HG03520 (cell line): ENCODE measurements around the gene ZFP92.

Source experiments
- ATAC-seq: cut with Tn5 transposase; IDR thresholded peaks from one replicate; pipeline ENCODE4 v1.9.1; 2021; ENCODE audit warnings: mild to moderate bottlenecking, moderate library complexity; ENCODE audit not compliant: unreplicated experiment

Gene ZFP92, protein sequence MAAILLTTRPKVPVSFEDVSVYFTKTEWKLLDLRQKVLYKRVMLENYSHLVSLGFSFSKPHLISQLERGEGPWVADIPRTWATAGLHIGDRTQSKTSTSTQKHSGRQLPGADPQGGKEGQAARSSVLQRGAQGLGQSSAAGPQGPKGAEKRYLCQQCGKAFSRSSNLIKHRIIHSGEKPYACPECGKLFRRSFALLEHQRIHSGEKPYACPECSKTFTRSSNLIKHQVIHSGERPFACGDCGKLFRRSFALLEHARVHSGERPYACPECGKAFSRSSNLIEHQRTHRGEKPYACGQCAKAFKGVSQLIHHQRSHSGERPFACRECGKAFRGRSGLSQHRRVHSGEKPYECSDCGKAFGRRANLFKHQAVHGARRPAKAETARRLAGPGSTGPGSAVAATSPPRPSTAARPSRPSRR

DNA sequence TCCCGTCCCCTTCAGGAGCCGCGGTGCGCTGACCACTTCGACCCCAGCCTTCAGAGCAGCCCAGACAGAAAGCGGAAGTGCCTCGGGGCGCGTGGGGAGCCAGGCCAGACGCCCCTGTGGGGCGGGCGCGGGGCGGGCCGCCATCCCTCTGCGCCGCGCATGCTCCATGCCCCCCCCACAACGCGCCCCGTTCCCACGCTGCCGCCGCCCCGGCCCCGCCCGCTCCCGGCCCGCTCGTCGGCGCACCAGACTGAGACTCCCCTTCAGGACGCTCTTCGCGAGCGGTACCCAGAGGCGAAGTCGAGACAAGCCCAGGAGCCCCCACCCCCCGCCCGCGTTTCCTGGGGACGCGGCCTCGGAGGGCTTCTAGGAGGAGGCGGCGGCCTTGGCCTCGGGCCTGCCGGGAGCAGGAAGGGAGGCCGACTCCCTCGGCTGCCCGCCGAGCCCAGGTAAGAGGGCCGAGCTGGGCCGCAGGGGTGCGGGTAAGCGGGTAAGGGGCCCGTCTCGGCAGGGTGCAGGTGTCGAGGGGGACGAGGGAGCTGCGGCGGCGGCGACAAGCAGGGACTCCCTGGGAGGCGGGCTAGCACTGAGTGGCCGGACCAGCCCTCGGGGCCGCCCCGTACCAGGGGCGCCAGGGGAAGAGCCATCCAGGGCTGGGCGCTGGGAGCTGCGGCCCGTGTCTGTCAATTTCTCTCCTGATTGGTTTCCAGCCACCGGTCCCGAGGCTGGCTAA lies at the start of gene ZFP92:
Gene ZFP92, plus strand, starts transcription at position 218 of the 733 bp plus-strand sequence. CDS start 6,851 bp downstream, outside the sequence.
- ATAC-seq: no peak

DNA sequence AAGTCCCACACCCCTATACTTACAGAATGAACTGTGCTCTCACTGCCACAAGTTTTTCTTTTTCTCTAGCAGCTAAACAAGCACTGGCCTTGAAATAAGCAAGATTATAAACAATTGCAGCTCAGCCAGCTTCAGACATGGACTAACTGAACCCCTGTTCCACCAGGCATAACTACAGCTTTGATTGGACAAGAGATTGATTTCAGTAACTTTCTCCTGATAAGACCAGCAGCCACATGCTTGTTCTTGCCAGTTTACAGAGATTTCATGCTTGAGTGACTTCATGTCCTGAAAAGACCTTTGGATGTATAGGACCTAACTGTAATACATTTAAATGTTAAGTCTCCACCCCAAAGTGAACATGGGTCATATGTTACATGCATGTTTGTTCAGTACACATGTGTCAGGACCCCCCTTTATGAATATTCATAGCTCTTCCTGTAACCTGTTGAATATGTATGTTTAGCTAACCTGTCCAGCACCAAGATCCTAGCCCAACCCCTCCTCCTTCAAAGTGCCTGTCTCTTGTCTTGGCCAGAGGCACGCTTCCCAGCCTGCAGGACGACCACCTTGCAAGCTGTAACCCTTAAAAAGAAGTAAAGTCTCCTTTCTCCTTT lies 49.4 kb upstream of the ZFP92 start:
- ATAC-seq: no peak

DNA sequence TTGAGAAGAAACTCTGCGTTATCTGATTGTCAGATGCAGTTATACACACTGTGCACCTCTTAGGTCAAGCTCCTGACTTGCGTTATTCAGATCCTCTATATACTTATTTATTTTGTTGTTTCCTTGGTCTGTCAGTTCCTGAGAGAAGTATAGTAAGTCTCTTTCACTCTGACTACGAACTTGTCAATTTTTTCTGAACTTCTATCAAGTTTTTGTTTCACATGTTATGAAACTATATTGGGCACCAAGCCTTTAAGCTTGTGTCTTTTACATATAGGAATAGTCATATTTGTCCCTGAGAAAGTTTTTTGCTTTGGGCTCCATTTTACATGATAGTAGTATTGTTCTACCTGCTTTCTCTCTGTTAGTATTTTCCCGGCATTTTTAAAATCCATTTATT lies 45.6 kb upstream of the ZFP92 start:
- ATAC-seq: peak; percentile 71

DNA sequence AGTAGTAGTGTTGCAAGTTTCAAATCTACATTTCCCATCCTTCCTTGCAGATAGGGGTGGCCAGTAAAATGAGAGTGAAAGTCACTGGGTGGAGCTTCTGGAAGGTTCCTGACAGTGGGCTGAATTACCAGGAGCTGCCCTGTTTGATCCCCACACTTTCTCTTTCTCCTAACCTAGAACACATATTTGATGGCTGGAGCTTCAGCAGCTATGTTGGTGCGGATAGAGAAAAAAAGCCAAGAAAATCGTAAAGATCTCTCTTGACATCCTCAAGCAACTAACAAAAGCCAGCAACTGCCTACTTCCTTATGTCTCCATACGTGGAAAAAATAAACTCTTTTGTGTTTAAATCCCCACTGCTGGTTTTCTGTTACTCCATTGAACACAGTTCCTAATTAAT lies 45.2 kb upstream of the ZFP92 start:
- ATAC-seq: no peak

DNA sequence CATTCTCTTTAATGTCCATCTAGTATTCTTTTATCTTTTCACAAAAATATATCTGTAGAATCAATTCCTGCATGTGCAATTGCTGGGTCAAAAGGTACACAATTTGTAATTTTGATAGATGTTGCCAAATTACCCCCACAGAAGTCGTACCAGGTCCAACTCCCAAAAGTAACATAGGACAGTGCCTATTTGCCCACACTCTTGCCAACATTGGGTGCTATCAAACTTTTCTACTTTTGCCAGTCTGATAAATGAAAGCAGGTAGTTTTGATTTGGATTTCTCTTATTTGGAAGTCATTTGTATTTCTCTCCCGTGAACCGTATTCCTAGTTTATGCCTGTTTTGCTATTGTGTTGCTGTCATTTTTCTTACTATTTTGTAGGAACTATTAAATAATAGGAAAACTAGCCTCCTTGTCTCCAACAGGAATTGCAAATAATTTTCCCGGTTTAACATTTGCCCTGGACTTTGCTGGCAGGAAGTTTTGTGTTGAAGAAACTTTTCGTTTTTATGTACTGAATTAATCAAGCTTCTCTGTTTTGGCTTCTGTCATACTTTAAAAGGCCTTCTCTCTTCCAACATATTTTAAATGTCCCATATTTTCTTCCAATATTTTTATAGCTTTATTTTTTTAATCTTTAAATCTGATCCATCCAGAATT lies 44.3 kb upstream of the ZFP92 start:
- no peak for ATAC-seq

DNA sequence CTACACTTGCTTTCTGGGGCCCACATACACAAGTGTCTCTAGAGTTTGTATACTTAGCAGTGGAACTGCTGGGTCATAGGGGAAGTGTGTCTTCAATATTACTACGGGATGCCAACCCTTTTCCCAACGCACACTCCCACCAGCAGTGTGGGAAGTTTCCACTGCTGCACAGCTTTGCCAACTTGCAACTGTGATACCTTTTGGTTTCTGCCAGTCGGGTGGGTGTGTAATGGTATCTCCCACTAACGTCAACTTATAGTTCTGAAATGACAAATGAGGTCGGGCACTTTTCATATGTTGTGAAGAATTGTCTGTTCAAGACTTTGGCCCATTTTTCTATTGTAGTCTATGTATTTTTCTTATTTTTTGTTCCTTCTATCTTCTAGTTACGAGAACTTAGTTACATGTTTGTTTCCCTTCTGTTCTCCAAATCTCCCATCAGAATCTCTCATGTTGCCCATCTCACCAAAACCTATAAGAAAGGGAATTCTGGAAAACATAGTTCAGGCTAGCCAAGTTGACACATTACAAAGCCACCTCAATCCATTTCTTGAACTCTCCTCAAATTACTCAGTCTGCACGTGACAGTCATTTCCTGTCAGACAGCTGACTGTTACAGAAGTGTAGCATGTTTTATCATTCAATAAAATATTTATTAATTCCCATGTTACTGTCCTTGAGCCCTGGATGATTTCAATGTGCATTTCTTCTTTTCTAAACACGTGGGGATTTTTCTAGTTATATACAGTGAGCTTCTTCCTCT lies 40.8 kb upstream of the ZFP92 start:
- no peak for ATAC-seq

DNA sequence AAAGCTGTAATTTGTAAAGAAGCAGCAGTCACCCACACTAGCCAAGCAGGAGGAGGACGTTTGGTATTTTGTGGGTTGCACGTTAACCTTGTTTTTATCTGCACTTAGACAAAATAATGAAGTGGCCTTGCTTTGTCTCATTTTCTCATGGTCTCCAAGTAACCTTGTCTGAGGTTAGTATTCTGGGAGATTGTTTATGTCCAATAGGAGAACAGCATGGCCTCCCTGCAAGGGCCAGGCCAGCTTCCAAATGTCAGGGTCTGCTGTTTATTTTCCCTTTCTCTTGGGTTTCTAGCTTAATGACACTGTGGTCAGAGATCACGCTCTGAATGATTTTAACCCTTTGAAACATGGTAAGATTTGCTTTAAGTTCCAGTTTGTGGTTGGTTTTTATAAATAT lies 40.0 kb upstream of the ZFP92 start:
- no peak for ATAC-seq

DNA sequence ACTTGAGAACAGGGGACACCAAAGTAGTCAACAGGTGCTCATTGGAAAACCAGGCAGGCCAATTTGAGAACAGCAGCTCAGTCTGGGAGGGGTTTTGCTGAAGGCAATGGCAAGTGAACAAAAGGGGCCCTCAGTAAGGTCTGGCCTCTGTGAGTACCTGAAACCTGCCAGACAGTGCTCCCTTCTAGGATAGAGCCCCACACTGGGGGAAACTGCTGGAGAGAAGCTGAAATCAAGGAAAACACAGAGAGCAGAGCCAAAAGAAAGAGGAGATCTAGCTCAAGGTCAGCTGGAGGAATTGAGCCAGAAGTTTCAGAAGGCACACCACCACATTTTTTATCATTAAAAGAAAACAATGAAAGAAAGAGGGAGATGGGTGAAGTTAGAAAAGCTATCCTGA lies 38.3 kb upstream of the ZFP92 start:
- ATAC-seq: no peak

DNA sequence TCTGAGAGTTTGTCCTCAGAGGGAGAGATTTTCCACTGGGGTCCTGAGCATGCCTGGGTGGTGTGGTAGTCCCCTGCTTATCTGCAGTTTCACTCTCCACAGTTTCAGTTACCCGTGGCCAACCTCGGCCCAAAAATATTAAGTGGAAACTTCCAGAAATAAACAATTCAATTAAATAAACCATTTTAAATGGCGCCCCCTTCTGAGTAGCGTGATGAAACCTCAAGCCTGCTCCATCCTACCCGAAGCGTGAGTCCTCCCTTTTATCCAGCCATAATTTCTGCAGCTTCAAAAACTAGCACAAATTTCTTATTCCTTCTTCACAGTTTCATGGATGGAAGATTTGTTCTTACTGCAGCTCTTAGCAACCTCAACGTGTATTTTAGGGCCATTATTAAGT lies 36.8 kb upstream of the ZFP92 start:
- no peak for ATAC-seq

DNA sequence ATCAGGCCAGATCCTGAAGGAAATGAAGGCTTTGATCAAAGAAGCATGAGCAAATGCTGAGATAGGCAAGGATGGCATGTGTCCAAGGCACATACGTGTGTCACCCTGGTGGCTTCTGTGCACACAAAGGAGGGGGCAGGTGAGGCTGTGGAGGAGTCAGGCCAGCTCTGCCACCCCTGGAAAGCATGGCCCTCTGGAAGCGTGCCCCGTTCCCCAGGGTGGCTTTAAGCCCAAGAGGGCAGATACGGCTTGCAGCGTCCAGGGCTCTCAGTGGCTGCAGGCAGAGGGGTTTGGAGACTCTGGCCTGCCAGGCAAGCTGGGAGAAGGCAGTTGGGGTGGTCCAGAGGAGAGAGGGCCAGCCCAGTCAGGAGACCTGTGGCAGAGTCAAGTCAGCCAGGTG lies 35.7 kb upstream of the ZFP92 start:
- ATAC-seq: no peak

DNA sequence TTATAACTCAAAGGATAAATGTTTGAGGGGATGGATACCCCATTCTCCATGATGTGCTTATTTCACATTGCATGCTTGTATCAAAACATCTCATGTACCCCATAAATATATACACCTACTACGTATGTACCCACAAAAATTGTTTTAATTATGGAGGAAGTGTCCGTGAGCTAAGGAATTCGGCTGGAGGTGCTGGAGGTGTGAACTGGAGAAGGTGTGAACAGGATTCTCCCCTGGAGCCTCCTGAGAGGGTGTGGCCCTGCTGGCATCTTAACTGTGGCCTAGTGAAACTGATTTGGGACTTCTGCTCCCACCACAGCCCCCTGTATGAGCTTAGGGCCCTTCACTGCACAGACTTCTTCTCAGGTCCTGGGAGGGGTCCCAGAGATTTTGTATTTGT lies 33.5 kb upstream of the ZFP92 start:
- ATAC-seq: no peak

DNA sequence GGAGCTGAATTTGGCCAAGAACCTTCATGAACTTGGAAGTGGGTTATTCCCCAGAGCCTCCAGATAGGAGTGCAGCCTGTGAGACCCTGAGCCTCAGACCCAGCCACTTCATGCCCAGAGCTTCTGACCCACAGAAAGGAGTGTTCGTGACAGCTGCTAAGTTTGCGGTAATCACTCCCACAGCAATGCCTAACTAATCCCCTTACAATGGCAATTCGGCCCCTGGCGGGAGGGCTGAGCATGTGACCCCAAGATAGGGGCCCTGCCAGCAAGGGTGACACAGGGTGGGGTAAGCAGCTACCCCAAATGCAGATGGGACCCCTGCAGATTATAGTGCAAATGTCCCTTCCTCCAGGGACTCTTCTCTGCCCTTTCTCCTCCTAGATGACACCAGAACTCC lies 32.7 kb upstream of the ZFP92 start:
- ATAC-seq: no peak

DNA sequence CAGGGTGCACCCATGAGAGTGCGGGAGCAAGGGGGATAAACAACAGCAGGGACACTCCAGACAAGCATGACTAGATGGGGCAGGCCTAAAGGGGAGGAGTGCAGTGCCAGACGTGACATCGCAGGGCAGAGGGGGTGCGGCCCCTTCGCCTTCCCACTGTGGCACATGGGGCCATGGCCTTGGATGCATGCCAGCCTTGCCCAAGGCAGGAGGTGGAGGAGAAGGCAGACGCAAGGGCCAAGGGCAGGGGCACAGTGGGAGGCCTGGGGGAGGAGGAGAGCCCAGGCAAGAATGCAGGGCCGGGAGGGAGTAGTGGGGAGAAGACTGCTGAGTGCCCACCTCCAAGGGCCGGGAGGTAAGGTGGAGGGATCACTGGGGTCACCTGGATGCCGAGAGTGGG lies 31.8 kb upstream of the ZFP92 start:
- no peak for ATAC-seq

DNA sequence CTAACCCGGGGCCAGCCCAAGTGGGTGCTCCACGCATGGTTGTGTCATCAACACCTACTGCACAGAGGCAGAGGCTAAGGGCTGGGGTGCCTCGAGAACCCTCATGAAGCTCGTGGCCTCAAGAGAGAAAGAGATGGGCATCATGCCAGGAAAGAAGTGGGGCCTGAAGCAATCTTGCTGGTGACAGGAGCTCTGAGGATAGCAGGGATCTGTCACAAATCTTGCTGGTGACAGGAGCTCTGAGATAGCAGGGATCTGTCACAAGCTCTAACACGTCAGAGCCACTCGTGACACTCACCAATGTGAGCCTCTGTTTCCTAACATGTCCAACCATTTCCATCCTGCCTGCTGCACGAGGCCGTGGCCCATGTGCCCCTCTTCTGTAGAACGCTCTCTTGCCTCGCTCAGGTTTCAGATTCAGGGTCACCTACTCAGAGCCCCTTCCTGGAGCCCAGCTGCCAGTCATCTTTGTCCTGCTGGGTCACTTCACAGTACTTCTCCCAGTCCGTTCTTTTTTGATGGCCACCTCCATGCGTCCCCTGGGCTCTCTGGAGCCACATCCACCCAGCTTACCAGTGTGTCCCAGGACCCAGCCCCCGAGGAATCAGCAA lies 31.2 kb upstream of the ZFP92 start:
- no peak for ATAC-seq

DNA sequence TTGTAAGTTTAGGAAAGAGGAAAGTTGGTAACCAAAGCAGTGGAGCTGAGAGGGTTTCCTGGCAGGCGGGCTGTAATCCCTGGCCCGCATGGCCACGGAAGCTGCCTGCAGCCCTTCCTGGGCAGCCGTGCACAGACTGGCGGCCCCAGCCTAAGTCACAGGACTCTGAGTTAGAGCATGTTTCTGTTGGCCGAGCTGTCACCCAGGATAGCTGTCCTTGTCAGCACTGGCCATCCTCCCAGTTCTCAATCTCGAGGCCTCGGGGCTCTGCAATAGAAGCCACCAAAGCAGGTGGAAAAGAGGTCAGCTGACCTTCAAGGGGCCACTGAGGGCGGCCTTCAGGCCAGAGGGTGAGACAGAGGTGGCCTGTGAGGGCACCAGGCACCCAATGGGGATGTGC lies 30.6 kb upstream of the ZFP92 start:
- ATAC-seq: no peak

DNA sequence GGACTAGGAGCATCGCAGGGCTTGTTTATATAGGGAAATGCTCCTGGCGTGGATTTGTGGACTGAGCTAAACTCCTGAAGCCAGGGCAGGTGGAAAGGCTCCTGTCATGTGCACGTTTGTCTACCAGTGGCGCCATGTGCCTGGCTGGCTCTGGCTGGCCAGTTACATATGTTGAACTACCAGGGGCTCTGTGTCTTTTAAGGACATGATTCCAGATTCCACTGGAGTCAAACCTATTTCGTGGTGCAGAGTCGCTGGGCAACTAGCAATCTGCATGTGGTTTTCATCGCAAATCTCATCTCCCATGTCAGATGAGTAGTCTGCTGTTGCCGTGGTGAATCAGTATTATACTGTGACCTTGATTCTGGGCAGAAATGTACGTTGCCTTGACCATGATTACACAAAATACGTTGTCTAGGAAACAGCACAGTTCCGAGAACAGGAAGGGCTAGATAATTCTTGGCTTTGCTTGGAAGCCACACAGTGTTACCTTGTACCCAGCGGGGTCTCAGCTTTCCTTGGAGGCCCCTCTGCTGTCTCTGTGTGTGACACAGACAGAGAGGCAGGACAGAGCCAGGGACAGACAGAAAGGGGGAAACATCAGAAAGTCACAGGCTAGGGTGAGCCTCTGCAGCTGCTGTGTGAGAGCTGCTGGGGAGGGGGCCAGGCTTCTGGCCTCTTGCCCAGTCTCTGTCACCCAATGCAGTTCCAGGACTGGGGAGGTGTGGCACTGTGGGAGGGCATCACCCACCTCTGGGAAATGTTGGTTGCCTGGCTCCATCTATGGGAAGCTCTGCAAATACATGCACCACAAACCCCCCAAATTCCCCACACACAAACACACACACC lies 29.4 kb upstream of the ZFP92 start:
- ATAC-seq: no peak

DNA sequence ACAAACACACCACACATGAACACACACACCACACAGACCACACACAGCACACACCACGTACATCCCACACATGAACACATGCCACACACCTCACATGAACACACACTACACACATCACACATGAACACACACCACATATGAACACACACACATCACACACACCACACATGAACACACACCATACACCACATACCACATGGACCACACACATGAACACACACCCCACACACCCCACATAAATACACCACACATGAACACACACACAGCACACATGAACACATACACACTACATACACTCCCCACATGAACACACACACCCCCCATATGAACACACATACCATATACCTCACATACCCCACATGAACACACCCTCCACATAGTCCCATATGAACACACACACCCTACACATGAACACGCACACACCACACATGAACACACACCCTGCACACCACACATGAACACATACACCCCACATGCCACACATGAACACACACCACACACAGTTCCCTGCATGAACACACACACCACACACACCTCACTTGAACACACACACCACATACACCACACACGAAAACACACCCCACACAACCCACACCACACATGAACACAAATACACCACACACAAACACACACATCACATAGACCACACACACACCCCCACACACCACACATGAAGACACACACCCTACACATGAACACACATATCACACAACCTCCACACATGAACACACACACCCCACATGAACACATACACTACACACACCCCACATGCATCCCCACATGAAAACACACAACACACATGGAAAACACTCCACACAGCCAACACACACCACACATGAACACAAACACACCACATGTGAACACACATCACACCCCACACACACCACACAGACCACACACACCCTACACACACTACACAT lies 28.4 kb upstream of the ZFP92 start:
- no peak for ATAC-seq

DNA sequence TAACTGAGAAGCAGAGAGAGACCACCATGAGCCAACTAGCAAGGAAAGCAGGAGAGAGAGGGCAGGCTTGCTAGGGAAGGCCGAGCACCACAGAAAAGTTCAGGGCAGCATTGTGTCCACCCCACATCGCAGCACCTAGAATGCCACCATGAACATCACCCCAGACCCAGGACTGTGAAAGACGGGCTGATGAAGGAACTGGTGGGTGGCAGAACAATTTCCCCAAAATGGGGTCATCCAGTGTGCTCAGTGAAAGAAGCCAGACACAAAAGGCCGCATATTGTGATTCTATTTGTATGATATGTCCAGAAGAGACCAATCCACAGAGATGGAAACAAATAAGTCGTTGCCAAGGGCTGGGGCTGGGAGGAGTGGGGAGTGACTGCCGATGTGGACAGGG lies 26.9 kb upstream of the ZFP92 start:
- ATAC-seq: no peak
